Muscle of leg (tissue), 11 donors: Measurements from ENCODE around the gene SBNO2. TPM values are rescaled to one million over a fixed set of nuclear protein-coding genes. Genes with fewer than 3 reads are reported as not detected.

Experiments
- DNase-seq: peaks from one replicate; pipeline ENCODE4 v3.0.0; 2013
- H3K27ac ChIP-seq: one replicate; pipeline ENCODE4 v1.5.1; 2013; ENCODE audit warnings: mild to moderate bottlenecking, low read length, control low read depth
- H3K27me3 ChIP-seq: one replicate; pipeline ENCODE4 v1.6.1; 2013; ENCODE audit warnings: low read length; ENCODE audit not compliant: control insufficient read depth, insufficient read depth
- H3K36me3 ChIP-seq: one replicate; pipeline ENCODE4 v1.6.1; 2013; ENCODE audit warnings: low read length; ENCODE audit not compliant: control insufficient read depth, insufficient read depth
- H3K4me1 ChIP-seq: one replicate; pipeline ENCODE4 v1.6.1; 2013; ENCODE audit warnings: low read length; ENCODE audit not compliant: control insufficient read depth, insufficient read depth
- H3K4me3 ChIP-seq: one replicate; pipeline ENCODE4 v1.5.1; 2013; ENCODE audit warnings: low read length, control low read depth
- H3K9me3 ChIP-seq: replicated peaks from 2 replicates; pipeline ENCODE4 v1.6.1; 2013; ENCODE audit warnings: low read depth, low read length; ENCODE audit not compliant: control insufficient read depth
- WGBS: methylation state at CpG from one replicate; pipeline ENCODE4 v1.1.5; 2013; ENCODE audit warnings: missing lambda C conversion rate; ENCODE audit not compliant: insufficient coverage; 5-methylcytosine and 5-hydroxymethylcytosine counted together
- polyA plus RNA-seq, 8 donors: library from polyadenylated mRNA; unstranded; fragments of 120-200 nt; gene quantifications; one replicate each; pipeline versions ENCODE4 v1.2.1 to v1.2.3, GENCODE V29; 2013; ENCODE audit warnings: inconsistent platforms in 1 of 8, low replicate concordance in 1 of 8; ENCODE audit not compliant: insufficient read length in 8 of 8, insufficient read depth in 1 of 8
- total RNA-seq: library from RNA; stranded (reverse); fragments of 120-200 nt; gene quantifications from one replicate; pipeline ENCODE4 v1.2.4, GENCODE V29; 2013

The SBNO2 gene
- total and polyA plus RNA-seq, 9 donors, result 7.4 to 16.7 (median 12.2) TPM

DNA sequence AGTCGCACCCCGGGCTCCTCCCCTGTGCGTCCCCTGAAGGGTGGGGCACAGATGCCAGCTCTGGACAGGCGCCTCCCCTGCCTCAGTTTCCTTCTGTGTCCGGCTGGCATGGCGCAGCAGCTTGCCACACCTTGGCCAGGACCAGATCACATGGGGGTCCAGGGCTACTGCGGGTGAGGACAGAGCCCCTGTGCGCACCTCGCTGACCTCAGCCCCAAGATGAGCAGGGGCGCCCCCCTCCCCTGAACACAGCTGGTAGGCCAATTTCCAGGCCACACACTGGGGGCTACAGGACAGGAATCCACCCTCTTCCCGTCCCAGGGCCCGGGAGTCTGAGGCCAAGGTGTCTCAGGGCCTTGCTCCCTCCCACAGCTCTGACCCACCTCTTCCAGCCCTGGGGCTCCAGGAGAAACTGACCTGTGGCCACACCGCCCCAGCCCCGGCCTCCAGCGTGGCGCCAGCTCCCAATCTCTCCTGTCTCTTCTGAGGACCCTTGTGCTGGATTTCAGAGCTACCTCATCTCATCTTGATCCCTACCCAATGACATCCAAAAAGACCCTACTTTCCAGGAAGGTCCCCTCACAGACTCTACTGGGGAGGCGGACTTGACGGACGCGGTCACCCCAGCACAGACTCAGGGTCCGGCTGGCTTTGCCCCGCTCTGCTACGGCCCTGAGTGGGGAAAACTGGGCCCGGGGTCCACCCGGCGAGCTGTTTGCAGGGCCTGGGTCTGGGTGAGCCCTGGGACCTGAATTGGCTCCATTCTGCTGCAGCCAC, 28.2 kb downstream of the SBNO2 start:
- Histone ChIP-seq H3K36me3 (peaks cover 37% of the 10 kb centered on the region), H3K4me3 (no peak overlapping the region), H3K4me1 (peaks cover under 1% of the 10 kb centered on the region), H3K27ac (no peak overlapping the region), H3K9me3 (no peaks in the 10 kb centered on the region), H3K27me3 (no peaks in the 10 kb centered on the region)
- DNase-seq, result no peak
- WGBS, result 86% methylated on average over 23 of the region's 26 CpGs

- no peak overlapping the region for H3K4me3 ChIP-seq
- H3K27me3 ChIP-seq, result no peaks in the 10 kb centered on the region
- H3K9me3 ChIP-seq, result no peaks in the 10 kb centered on the region
- no peak for DNase-seq
- 93% methylated on average over 1 of the region's 1 CpG for WGBS
- H3K36me3 ChIP-seq, result peaks cover 31% of the 10 kb centered on the region
- H3K27ac ChIP-seq, result no peak overlapping the region
- no peaks in the 10 kb centered on the region for H3K4me1 ChIP-seq
Observed at GRCh38 chr19:1144741-1145140, 29.3 kb downstream of the SBNO2 start.

- no peak overlapping the region for H3K27ac ChIP-seq
- peaks cover 28% of the 10 kb centered on the region for H3K36me3 ChIP-seq
- DNase-seq, result no peak
- no peaks in the 10 kb centered on the region for H3K9me3 ChIP-seq
- H3K4me3 ChIP-seq, result no peak overlapping the region
- 90% methylated on average over 28 of the region's 33 CpGs for WGBS
- H3K27me3 ChIP-seq, result no peaks in the 10 kb centered on the region
- no peaks in the 10 kb centered on the region for H3K4me1 ChIP-seq
Observed at GRCh38 chr19:1143828-1144399, 30.2 kb downstream of the SBNO2 start.

DNA sequence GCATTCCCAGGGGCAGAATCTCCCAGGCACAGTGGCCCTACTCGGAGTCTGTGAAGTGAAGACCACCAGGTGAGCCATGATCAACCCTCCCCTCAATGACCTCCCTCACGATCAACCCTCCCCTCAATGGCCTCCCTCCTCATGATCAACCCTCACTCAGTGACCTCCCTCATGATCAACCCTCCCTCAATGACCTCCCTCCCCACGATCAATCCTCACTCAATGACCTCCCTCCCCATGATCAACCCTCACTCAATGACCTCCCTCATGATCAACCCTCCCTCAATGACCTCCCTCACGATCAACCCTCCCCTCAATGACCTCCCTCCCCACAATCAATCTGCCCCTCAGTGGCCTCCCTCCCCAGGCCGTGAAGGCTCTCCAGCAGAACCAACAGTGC, 32.1 kb downstream of the SBNO2 start:
- no peak for DNase-seq
- 89% methylated on average over 5 of the region's 5 CpGs for WGBS
- H3K4me3 ChIP-seq, result no peak overlapping the region
- H3K27ac ChIP-seq, result no peak overlapping the region
- peaks cover 30% of the 10 kb centered on the region for H3K36me3 ChIP-seq
- H3K4me1 ChIP-seq, result peaks cover under 1% of the 10 kb centered on the region
- H3K9me3 ChIP-seq, result no peaks in the 10 kb centered on the region
- no peaks in the 10 kb centered on the region for H3K27me3 ChIP-seq

- Histone ChIP-seq H3K4me1 (peaks cover 16% of the 10 kb centered on the region), H3K4me3 (no peak overlapping the region), H3K36me3 (peaks cover 21% of the 10 kb centered on the region), H3K27me3 (no peaks in the 10 kb centered on the region), H3K9me3 (no peaks in the 10 kb centered on the region), H3K27ac (no peak overlapping the region)
- 92% methylated on average over 36 of the region's 39 CpGs for WGBS
- DNase-seq, result no peak
Observed at GRCh38 chr19:1140272-1141027, 33.6 kb downstream of the SBNO2 start.

GRCh38 chr19:1139126-1139525, 34.9 kb downstream of the SBNO2 start:
- H3K4me3 ChIP-seq, result no peak overlapping the region
- H3K9me3 ChIP-seq, result no peaks in the 10 kb centered on the region
- no peak for DNase-seq
- peaks cover 20% of the 10 kb centered on the region for H3K36me3 ChIP-seq
- H3K4me1 ChIP-seq, result peaks cover 17% of the 10 kb centered on the region
- 84% methylated on average over 15 of the region's 15 CpGs for WGBS
- no peaks in the 10 kb centered on the region for H3K27me3 ChIP-seq
- no peak overlapping the region for H3K27ac ChIP-seq

- no peak overlapping the region for H3K4me3 ChIP-seq
- H3K36me3 ChIP-seq, result peaks cover 19% of the 10 kb centered on the region
- H3K9me3 ChIP-seq, result no peaks in the 10 kb centered on the region
- DNase-seq, result no peak
- 56% methylated on average over 3 of the region's 11 CpGs for WGBS
- H3K27ac ChIP-seq, result no peak overlapping the region
- peaks cover 22% of the 10 kb centered on the region for H3K4me1 ChIP-seq
- peaks cover 5% of the 10 kb centered on the region for H3K27me3 ChIP-seq
Observed at GRCh38 chr19:1138121-1138520, 35.9 kb downstream of the SBNO2 start.

GRCh38 chr19:1136621-1137317, 37.3 kb downstream of the SBNO2 start:
- WGBS, result 45% methylated on average over 17 of the region's 25 CpGs
- H3K9me3 ChIP-seq, result no peaks in the 10 kb centered on the region
- H3K27ac ChIP-seq, result peak overlapping the region; percentile 20
- H3K27me3 ChIP-seq, result peaks cover 6% of the 10 kb centered on the region
- H3K4me3 ChIP-seq, result no peak overlapping the region
- peaks cover 14% of the 10 kb centered on the region for H3K36me3 ChIP-seq
- H3K4me1 ChIP-seq, result peaks cover 36% of the 10 kb centered on the region
- DNase-seq, result no peak

GRCh38 chr19:1136201-1136600, 37.9 kb downstream of the SBNO2 start:
- no peak for DNase-seq
- Histone ChIP-seq H3K9me3 (no peaks in the 10 kb centered on the region), H3K36me3 (peaks cover 12% of the 10 kb centered on the region), H3K27ac (no peak overlapping the region), H3K4me3 (no peak overlapping the region), H3K4me1 (peaks cover 40% of the 10 kb centered on the region), H3K27me3 (peaks cover 6% of the 10 kb centered on the region)
- WGBS, result 61% methylated on average over 8 of the region's 12 CpGs

DNA sequence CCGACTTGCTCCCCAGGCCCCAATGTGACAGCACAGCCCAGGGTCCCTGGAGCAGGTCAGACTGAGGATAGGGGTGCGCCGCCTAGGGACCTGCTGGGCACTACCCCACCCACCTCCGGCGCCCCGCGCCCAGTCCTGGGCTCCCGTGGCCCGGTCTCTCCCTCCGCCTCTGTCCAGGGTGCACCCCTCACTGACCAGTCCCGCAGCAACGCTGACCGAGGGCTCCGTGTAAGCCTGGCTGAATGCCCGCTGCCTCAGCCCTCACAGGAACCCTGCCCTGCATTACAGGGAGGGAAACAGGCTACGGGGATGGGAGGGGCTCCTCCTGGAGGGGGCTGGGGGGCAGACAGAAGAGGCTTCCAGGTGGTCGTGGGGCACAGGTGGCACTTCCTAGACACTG, 38.6 kb downstream of the SBNO2 start:
- no peak for DNase-seq
- 68% methylated on average over 15 of the region's 17 CpGs for WGBS
- Histone ChIP-seq H3K27me3 (peaks cover 6% of the 10 kb centered on the region), H3K4me3 (no peak overlapping the region), H3K27ac (no peak overlapping the region), H3K36me3 (peaks cover 12% of the 10 kb centered on the region), H3K9me3 (no peaks in the 10 kb centered on the region), H3K4me1 (peaks cover 47% of the 10 kb centered on the region)
